ENCODE measurements around the gene ZC3H18.
A peak's percentile ranks its signal among the peaks of the same experiment; 100 is the strongest.

The ZC3H18 gene

GRCh38 chr16:88639231-88640038, 69.2 kb downstream of the ZC3H18 start:
- DNase-seq (ENCODE audit: low read depth) = no peak

DNA sequence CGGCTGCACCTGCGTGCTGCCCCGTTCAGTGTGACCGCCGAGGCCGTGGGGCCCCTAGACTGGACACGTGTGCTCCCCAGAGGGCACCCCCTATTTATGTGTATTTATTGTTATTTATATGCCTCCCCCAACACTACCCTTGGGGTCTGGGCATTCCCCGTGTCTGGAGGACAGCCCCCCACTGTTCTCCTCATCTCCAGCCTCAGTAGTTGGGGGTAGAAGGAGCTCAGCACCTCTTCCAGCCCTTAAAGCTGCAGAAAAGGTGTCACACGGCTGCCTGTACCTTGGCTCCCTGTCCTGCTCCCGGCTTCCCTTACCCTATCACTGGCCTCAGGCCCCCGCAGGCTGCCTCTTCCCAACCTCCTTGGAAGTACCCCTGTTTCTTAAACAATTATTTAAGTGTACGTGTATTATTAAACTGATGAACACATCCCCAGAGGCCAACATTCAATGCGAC, 69.9 kb downstream of the ZC3H18 start:
- no peak for DNase-seq (ENCODE audit: low read depth)

DNA sequence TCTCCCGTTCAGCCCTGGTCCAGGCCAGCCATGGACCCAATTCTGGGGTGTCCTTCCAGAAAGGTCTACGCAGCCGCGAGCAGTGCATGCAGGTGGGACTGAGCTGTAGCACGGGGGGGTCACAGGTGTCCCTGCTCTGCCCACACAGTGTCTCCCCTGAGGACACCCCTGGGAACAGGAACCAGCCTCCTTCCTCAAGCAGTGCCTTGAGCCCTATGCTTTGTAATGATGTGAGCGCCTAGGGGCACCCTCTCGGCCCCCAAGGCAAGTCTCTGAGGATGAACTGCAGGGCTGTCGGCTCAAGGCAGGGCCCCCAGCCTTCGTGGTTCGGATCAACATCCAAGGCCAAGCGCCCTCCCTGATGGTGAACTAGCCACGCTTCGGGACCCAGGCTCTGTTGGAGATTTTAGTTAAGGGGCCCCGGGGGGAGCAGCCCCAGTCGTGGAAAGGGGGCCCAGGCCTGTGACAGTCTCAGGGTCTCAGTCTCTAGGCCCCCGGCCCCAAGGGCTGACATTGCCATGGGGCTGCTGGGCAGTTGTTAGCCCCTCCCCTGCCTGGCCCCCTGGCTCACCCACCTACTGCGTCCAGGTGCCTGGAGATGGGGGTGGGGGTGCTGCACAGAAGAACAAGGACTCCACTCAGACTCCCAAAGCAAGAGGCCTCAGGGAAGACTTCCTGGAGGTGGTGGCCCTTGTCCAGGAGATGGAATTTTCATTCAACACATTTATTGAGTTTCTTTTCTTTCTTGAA, 70.5 kb downstream of the ZC3H18 start:
- DNase-seq (ENCODE audit: low read depth) = no peak

DNA sequence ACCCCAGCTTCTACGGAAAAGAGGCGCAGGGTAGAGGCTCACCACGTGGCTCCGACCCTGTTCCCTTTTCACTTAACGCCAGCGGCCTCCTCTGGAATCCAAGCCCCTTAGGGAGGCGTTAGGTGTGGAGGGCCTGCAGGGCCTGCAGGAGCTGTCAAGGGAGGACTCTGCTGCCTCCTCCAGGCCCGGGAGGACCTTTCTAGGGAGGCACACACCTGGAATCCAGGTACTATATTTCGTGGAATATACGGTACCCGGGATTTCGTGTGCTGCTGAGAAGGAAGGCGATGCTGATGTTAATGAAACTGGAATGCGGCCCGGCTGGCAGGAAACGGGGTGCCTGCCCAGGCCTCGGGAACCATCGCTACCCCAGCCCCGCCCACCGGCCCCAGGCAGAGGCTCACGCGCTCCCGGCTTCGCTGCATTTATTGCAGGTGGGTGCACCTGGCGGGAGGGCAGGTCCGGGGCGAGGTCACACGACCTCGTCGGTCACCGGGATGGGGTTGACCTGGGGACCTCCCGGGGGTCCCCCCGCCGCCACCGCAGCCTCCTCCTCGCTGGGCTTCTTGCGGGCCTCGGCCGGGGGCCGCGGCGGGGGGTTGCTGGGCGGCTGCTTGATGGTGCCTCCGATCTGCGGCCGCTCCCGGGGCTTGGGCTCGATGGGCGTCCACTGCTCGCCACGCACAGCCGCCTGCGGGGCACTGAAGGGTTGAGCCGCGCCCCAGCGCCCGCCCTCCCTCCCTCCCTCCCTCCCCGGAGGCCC, 72.9 kb downstream of the ZC3H18 start:
- DNase-seq (ENCODE audit: low read depth) = no peak

GRCh38 chr16:88643644-88643932, 73.4 kb downstream of the ZC3H18 start:
- no peak for DNase-seq (ENCODE audit: low read depth)

- no peak for DNase-seq (ENCODE audit: low read depth)
Measured at GRCh38 chr16:88645455-88645854, 75.3 kb downstream of the ZC3H18 start.

GRCh38 chr16:88645941-88646340, 75.7 kb downstream of the ZC3H18 start:
- no peak for DNase-seq (ENCODE audit: low read depth)

DNA sequence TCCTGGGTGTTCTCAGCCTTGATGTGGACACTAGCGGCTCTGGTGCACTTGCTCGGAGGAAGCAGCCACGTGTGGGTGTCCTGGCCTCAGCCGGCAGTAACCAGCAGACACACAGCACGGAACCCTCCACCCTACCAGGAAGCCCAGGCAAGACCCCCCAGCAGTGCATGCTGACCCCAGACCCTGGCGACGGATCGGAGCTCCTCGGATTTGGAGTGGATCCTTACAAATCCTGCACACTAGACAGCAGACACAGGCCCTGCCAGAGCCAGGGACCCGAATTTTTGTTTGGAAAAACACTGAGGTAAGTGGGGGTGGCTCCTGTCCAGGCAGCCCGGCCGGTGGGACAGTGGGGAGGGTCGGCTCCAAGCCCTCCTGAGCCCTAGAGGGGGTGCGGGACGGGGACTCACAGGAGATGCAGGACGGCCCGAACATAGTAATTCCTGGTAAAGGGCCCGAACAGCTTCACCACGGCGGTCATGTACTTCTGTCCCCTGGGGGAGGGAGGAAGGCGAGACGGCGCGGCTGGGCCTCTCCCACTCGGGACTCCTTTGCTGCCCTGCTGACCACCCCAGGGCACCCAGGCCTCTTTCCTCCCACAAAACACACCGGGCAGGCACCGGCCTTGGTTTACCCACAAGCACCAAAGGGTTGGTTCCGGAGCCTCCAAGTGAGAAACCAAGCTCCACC, 76.3 kb downstream of the ZC3H18 start:
- DNase-seq (ENCODE audit: low read depth) = no peak

DNA sequence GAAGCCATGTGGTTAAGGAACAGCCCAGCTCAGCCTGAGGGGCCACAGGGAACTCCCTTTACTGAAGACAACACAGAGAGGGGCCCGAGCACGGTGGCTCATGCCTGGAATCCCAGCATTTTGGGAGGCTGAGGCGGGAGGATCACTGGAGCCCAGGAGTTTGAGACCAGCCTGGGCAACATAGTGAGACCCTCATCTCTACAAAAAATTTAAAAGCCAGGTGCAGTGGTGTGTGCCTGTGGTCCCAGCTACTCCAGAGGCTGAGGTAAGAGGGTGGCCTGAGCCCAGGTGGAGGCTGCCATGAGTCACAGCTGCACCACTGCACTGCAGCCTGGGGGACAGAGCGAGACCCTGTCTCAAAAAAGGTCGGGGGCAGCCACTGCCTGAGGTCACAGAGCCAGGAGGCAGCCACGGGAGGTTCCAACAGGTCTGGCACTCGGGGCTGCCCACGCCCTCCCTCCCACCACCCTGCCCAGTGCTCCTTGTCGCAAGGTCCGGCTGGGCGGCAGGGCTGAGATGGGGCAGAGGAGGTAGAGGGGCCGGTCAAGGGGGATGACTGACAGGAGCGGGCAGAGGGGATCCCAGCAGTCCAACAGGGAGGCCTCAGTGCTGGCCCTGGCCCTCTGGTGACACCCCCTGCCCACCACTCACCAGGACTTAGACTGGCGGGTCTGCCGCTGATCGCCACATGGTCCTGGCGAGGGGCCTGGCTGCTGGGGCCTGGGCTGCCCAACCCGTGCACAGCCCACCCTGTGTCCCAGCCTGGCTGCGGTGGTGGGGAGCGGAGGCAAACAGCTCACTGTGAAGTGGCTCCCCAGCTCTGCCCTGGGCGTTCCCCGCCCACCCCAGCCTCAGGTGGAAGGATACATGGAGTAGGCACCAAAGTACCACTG, 77.2 kb downstream of the ZC3H18 start:
- no peak for DNase-seq (ENCODE audit: low read depth)

- no peak for DNase-seq (ENCODE audit: low read depth)
Measured at GRCh38 chr16:88649195-88649923, 79.2 kb downstream of the ZC3H18 start.

GRCh38 chr16:88649924-88650748, 79.9 kb downstream of the ZC3H18 start:
- DNase-seq (ENCODE audit: low read depth) = no peak

DNA sequence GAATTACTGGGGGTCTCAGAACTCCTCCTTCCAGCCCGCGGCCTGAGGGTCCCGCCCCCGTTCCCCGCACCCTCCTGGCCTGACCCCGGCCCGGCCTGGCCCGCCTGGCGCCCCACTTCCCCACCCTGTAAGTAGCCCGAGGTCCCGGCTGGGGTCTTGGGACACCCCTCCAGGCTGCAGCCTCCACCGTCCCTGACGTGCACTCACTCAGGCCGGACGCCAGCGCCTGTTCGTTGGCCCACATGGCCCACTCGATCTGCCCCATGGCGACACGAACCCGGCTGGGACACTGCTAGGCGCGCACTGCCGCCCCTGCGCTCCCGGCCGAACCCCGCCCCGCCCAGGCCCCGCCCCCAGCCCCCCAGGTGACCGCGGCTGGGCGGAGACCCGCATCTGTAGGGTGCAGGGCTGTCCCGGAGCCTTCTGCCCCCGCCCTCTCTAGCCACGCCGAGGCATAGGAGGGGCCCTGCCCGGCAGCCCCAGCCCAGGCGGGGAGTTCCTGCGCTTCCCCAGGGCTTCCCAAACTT, 80.6 kb downstream of the ZC3H18 start, which contains the start of gene CYBA:
Gene CYBA (minus strand): TSS at position 305 of the 527 bp plus-strand sequence. CDS start 40 bp downstream, at position 265.
- DNase-seq (ENCODE audit: low read depth) = peak; percentile 26

DNA sequence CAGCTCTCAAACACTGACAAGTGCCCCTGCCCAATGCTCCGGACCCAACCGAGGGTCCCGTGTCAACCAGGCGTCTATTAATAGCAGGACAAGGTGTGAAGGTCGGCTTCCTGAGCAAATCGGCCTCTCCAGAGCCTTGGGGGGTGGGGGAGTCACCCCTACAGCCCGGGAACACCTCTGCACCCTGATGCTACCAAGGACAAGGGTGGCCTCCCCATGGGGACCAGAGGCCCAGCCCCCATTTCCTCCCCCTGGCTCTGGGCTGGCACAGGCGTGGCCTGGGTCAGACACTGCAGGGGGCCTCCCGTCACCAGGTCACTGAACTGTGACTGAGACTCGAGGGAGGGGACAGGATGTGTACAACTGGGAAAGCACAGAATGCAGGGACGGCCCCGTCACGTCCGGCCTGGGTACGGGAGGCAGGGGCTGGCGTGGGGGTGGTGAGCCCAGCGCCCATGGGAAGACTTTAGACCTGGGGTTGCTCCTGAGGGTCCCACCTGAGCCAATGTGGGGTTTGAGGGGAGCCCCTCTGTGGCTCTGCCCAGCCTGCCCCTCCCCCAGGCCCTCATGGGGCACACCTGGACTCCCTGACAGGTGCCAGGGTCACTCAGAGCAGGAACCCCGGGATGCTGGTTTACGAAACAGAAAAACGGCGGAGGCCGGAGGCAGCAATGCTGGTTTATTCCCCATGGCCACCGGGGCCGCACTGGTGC, 81.2 kb downstream of the ZC3H18 start:
- no peak for DNase-seq (ENCODE audit: low read depth)

GRCh38 chr16:88651989-88652761, 82.0 kb downstream of the ZC3H18 start:
- DNase-seq (ENCODE audit: low read depth) = no peak

DNA sequence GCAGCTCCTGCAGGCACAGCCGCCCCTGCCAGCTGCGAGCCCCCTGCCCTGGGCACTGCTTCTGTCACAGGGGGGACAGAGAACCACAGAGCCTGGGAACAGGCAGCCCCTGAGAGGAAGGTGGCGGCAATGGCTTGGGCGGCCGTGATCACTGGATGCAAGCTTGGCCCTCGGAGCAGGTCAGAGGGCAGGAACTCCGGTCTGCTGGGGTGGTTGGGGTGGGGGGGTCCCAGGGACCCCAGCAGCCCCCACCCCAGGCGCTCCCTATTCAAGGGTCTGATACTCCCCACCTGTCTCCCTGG, 82.5 kb downstream of the ZC3H18 start:
- DNase-seq (ENCODE audit: low read depth) = no peak

GRCh38 chr16:88653101-88653500, 82.9 kb downstream of the ZC3H18 start:
- no peak for DNase-seq (ENCODE audit: low read depth)

GRCh38 chr16:88653596-88654362, 83.6 kb downstream of the ZC3H18 start:
- no peak for DNase-seq (ENCODE audit: low read depth)

Data from stromal cell of bone marrow (primary cell).